WTC11 (cell line): ENCODE measurements around the gene VEGFB. TPM values are rescaled to one million over a fixed set of nuclear protein-coding genes. Genes with fewer than 3 reads are reported as not detected.

Experiments
- ATAC-seq: fragments of 200-7000 bp; cut with Tn5 transposase; 2 replicates; pipeline ENCODE4 v1.10.0; 2021; ENCODE audit warnings: mild to moderate bottlenecking, moderate library complexity
- CTCF ChIA-PET: fragments of 300-600 bp; sonication (Branson Sonifier 250); formaldehyde crosslinking; loops from one replicate; lab custom pipeline; 2021; ENCODE audit warnings: antibody characterized with exemption; lab: Charles Lee
- POLR2A ChIA-PET: fragments of 350-600 bp; sonication (Branson Sonifier 250); formaldehyde crosslinking; loops from one replicate; lab custom pipeline; 2021; ENCODE audit warnings: antibody characterized with exemption; lab: Charles Lee
- DNase-seq: peaks from one replicate; pipeline ENCODE4 v3.0.0; 2021; ENCODE audit warnings: low spot score
- H3K27ac Mint-ChIP-seq: 2 replicates; pipeline ENCODE4 v1.8.0; 2021; ENCODE audit warnings: mixed read lengths
- H3K27me3 Mint-ChIP-seq: 2 replicates; pipeline ENCODE4 v1.8.0; 2021; ENCODE audit warnings: low read depth, mild to moderate bottlenecking, moderate library complexity, mixed read lengths
- H3K36me3 Mint-ChIP-seq: 2 replicates; pipeline ENCODE4 v1.8.0; 2021; ENCODE audit warnings: mixed read lengths
- H3K4me1 Mint-ChIP-seq: 2 replicates; pipeline ENCODE4 v1.8.0; 2022; ENCODE audit warnings: mixed read lengths
- H3K4me3 Mint-ChIP-seq: 2 replicates; pipeline ENCODE4 v1.8.0; 2021; ENCODE audit warnings: mild to moderate bottlenecking, moderate library complexity, mixed read lengths
- H3K9me3 Mint-ChIP-seq: 2 replicates; pipeline ENCODE4 v1.8.0; 2021; ENCODE audit warnings: mixed read lengths
- ESRRA ChIP-seq: sonication (generic); formaldehyde crosslinking; IDR thresholded peaks from 2 replicates; pipeline ENCODE4 v1.8.1; 2022; ENCODE audit warnings: mild to moderate bottlenecking, missing genetic modification reagents, borderline replicate concordance
- FOXK1 ChIP-seq: sonication (generic); formaldehyde crosslinking; IDR thresholded peaks from 2 replicates; pipeline ENCODE4 v1.8.0; 2022; ENCODE audit warnings: mild to moderate bottlenecking, moderate library complexity, missing genetic modification reagents
- GABPB1 ChIP-seq: sonication (generic); formaldehyde crosslinking; IDR thresholded peaks from 2 replicates; pipeline ENCODE4 v1.8.1; 2023; ENCODE audit warnings: mild to moderate bottlenecking, missing genetic modification reagents
- JAZF1 ChIP-seq: fragments of 250-450 bp; sonication (Bioruptor Pico); IDR thresholded peaks from 2 replicates; pipeline ENCODE4 v1.9.0; 2021; ENCODE audit warnings: moderate library complexity, mild to moderate bottlenecking, inconsistent platforms
- TEAD1 ChIP-seq: sonication (generic); formaldehyde crosslinking; IDR thresholded peaks from 2 replicates; pipeline ENCODE4 v1.8.0; 2022; ENCODE audit warnings: mild to moderate bottlenecking, missing genetic modification reagents
- TEAD4 ChIP-seq: sonication (generic); formaldehyde crosslinking; IDR thresholded peaks from 2 replicates; pipeline ENCODE4 v1.8.0; 2022; ENCODE audit warnings: mild to moderate bottlenecking, missing genetic modification reagents
- ZBTB21 ChIP-seq: sonication (generic); formaldehyde crosslinking; IDR thresholded peaks from 2 replicates; pipeline ENCODE4 v1.8.1; 2023; ENCODE audit warnings: mild to moderate bottlenecking, missing genetic modification reagents, borderline replicate concordance
- ZNF671 ChIP-seq: fragments of 250-450 bp; sonication (Bioruptor Pico); IDR thresholded peaks from 2 replicates; pipeline ENCODE4 v1.8.0; 2021; ENCODE audit warnings: mild to moderate bottlenecking
- total RNA-seq: library from RNA; stranded (reverse); gene quantifications from 3 replicates; pipeline ENCODE4 v1.2.3, GENCODE V29; 2021
- TF ChIP-seq, protein P1 (sequence below): sonication (generic); formaldehyde crosslinking; IDR thresholded peaks from 2 replicates; pipeline ENCODE4 v1.8.1; 2023; ENCODE audit warnings: mild to moderate bottlenecking, missing genetic modification reagents, borderline replicate concordance
- TF ChIP-seq, protein P2 (sequence below): sonication (generic); formaldehyde crosslinking; conservative IDR thresholded peaks from 2 replicates; pipeline ENCODE4 v1.8.1; 2022; ENCODE audit warnings: mild to moderate bottlenecking, missing genetic modification reagents
- TF ChIP-seq, protein P3 (sequence below): fragments of 250-450 bp; sonication (Bioruptor Pico); IDR thresholded peaks from 2 replicates; pipeline ENCODE4 v1.9.0; 2021; ENCODE audit warnings: mild to moderate bottlenecking, borderline replicate concordance
- TF ChIP-seq, protein P4 (sequence below): sonication (generic); formaldehyde crosslinking; IDR thresholded peaks from 2 replicates; pipeline ENCODE4 v1.8.0; 2022; ENCODE audit warnings: missing genetic modification reagents
- TF ChIP-seq, protein P5 (sequence below): sonication (generic); formaldehyde crosslinking; conservative IDR thresholded peaks from 2 replicates; pipeline ENCODE4 v1.8.1; 2023; ENCODE audit warnings: mild to moderate bottlenecking, low read depth, missing genetic modification reagents, moderate library complexity

Gene VEGFB
- total RNA-seq, 1 experiment from 2014 or later: 51.7 TPM

DNA sequence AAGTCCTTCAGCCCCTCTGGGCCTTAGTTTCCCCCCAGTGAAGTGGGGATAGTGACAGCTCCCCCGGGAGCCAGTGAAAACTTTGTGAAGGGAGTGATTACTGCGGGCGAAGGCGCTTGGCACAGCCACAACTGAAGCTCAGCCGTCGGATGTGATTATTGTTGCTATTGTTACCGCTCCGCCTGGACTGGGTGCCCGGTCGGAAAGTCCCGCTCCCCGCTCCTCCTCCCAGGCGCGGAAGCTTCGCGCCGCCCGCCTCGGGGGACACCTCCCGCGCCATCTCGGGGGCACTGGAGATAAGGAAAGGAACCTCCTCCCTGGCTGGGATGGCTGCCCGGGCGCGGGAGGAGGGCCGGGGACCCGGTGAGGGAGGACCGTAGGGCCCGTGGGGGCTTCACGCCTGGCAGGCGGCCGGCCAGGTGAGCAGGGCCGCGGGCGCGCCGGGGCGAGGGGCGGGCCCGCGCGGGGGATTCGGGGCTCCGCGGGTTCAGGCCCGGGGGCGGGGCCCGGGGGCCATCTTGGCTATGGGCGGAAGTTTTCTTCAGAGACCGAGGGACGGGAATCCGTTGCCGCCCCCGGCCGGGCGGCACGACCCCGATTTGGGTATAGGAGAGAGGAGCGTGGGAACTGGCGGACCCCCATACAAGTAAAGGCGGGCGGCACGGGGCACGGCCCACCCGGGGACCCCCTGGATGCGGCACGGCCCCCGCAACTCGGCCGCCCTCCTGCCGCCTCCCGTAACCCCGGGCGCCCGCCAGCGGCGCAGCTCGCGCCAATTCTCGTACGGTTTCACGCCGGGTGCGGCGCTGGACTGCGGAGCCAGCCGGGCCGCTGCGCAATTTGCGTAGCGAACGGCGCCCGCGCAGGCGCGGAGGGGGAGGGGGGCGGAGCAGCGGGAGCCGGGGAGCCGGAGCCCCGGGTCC is 50.8 kb downstream of the VEGFB start, which contains the start of gene GPR137 (continued):
- TF ChIP-seq, protein P1, sequence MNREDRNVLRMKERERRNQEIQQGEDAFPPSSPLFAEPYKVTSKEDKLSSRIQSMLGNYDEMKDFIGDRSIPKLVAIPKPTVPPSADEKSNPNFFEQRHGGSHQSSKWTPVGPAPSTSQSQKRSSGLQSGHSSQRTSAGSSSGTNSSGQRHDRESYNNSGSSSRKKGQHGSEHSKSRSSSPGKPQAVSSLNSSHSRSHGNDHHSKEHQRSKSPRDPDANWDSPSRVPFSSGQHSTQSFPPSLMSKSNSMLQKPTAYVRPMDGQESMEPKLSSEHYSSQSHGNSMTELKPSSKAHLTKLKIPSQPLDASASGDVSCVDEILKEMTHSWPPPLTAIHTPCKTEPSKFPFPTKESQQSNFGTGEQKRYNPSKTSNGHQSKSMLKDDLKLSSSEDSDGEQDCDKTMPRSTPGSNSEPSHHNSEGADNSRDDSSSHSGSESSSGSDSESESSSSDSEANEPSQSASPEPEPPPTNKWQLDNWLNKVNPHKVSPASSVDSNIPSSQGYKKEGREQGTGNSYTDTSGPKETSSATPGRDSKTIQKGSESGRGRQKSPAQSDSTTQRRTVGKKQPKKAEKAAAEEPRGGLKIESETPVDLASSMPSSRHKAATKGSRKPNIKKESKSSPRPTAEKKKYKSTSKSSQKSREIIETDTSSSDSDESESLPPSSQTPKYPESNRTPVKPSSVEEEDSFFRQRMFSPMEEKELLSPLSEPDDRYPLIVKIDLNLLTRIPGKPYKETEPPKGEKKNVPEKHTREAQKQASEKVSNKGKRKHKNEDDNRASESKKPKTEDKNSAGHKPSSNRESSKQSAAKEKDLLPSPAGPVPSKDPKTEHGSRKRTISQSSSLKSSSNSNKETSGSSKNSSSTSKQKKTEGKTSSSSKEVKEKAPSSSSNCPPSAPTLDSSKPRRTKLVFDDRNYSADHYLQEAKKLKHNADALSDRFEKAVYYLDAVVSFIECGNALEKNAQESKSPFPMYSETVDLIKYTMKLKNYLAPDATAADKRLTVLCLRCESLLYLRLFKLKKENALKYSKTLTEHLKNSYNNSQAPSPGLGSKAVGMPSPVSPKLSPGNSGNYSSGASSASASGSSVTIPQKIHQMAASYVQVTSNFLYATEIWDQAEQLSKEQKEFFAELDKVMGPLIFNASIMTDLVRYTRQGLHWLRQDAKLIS (CRISPR knock-in tag): no peak
- TF ChIP-seq ESRRA (CRISPR knock-in tag): no peak
- TF ChIP-seq, all 79 proteins: peak for 3

DNA sequence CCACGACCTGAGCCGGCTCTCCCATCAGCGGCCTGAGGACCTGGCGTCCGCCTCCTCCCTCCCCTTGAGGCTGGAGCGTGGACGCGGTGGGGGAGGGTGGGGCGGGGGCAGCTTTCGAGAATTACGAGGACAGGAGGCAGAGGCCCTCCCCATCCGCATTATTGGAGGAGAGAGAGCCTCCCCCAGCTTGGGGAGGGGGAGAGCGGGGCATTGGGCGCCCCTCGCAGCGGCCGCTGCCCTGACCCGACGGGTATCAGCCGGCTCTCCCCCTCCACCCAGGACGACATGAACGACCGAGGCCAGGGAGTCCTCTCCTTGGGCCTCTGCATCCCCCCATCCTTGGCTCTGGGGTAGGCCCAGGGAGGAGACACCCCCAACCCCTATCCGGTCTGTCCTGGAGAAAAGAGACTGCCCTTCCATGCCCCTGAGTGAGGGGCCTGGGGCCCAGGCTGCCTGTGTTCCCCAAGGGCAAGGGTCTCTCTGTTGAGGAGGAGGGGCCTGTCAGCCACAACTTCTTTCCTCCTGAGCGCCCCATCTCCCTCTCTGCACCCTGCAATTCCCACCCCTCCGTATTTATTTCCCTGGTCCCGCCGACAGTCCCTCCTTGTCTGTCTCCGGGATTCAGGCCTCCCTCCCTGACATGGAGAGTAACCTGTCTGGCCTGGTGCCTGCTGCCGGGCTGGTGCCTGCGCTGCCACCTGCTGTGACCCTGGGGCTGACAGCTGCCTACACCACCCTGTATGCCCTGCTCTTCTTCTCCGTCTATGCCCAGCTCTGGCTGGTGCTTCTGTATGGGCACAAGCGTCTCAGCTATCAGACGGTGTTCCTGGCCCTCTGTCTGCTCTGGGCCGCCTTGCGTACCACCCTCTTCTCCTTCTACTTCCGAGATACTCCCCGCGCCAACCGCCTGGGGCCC is 51.8 kb downstream of the VEGFB start:
- TF ChIP-seq FOXK1 (CRISPR knock-in tag) (no peak), GABPB1 (CRISPR knock-in tag) (no peak), TEAD1 (CRISPR knock-in tag) (no peak), ZBTB21 (no peak), ZNF671 (CRISPR knock-in tag) (no peak)
- TF ChIP-seq, protein P2, sequence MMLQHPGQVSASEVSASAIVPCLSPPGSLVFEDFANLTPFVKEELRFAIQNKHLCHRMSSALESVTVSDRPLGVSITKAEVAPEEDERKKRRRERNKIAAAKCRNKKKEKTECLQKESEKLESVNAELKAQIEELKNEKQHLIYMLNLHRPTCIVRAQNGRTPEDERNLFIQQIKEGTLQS: no peak
- TF ChIP-seq, protein P3, sequence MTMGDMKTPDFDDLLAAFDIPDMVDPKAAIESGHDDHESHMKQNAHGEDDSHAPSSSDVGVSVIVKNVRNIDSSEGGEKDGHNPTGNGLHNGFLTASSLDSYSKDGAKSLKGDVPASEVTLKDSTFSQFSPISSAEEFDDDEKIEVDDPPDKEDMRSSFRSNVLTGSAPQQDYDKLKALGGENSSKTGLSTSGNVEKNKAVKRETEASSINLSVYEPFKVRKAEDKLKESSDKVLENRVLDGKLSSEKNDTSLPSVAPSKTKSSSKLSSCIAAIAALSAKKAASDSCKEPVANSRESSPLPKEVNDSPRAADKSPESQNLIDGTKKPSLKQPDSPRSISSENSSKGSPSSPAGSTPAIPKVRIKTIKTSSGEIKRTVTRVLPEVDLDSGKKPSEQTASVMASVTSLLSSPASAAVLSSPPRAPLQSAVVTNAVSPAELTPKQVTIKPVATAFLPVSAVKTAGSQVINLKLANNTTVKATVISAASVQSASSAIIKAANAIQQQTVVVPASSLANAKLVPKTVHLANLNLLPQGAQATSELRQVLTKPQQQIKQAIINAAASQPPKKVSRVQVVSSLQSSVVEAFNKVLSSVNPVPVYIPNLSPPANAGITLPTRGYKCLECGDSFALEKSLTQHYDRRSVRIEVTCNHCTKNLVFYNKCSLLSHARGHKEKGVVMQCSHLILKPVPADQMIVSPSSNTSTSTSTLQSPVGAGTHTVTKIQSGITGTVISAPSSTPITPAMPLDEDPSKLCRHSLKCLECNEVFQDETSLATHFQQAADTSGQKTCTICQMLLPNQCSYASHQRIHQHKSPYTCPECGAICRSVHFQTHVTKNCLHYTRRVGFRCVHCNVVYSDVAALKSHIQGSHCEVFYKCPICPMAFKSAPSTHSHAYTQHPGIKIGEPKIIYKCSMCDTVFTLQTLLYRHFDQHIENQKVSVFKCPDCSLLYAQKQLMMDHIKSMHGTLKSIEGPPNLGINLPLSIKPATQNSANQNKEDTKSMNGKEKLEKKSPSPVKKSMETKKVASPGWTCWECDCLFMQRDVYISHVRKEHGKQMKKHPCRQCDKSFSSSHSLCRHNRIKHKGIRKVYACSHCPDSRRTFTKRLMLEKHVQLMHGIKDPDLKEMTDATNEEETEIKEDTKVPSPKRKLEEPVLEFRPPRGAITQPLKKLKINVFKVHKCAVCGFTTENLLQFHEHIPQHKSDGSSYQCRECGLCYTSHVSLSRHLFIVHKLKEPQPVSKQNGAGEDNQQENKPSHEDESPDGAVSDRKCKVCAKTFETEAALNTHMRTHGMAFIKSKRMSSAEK (CRISPR knock-in tag): no peak
- TF ChIP-seq, all 79 proteins: peak for 0
- Mint-ChIP-seq H3K27me3 (peaks cover 27% of the 10 kb centered on the region), H3K9me3 (no peaks in the 10 kb centered on the region), H3K4me3 (peak overlapping the region; percentile 76), H3K27ac (no peak overlapping the region; the same call in 1 of the 2 replicates), H3K4me1 (peaks cover 12% of the 10 kb centered on the region), H3K36me3 (peaks cover 11% of the 10 kb centered on the region)
- no peak for DNase-seq
- ChIA-PET POLR2A (interaction anchor here (2.3 kb wide), 1 partner anchor 16 kb away, joined by 7 read pairs; no protein-coding TSS in a partner anchor), CTCF (interaction anchor here (0.9 to 12.5 kb wide), 4 partner anchors 15 to 69 kb away, joined by 4 to 151 read pairs (median 16); partner anchors contain the start of genes ESRRA, PRDX5 and TRMT112)
- no peak for ATAC-seq

DNA sequence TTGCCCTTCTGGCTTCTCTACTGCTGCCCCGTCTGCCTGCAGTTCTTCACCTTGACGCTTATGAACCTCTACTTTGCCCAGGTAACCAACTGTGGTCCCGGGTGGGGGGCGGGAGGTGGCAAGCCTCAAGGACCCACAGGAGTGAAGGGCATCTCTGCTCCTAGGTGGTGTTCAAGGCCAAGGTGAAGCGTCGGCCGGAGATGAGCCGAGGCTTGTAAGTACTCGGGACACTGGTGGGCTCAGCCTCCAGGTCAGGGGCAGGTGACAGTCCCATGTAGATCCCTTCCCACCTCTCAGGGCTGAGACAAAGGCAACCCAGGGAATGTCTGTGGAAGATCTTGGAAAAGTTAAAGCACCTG is 52.4 kb downstream of the VEGFB start:
- Mint-ChIP-seq H3K4me1 (peaks cover 12% of the 10 kb centered on the region), H3K4me3 (peak overlapping the region; percentile 76), H3K27ac (no peak overlapping the region; the same call in 1 of the 2 replicates), H3K9me3 (no peaks in the 10 kb centered on the region), H3K36me3 (peaks cover 6% of the 10 kb centered on the region), H3K27me3 (peaks cover 29% of the 10 kb centered on the region)
- POLR2A ChIA-PET: no interaction called here
- CTCF ChIA-PET: interaction anchor here (12.5 kb wide), 1 partner anchor 16 kb away, joined by 151 read pairs; the partner anchor contains the start of gene ESRRA
- DNase-seq (no peak), ATAC-seq (no peak)
- TF ChIP-seq JAZF1 (no peak), ZBTB21 (no peak), TEAD4 (CRISPR knock-in tag) (no peak), ESRRA (CRISPR knock-in tag) (no peak)
- TF ChIP-seq, protein P4, sequence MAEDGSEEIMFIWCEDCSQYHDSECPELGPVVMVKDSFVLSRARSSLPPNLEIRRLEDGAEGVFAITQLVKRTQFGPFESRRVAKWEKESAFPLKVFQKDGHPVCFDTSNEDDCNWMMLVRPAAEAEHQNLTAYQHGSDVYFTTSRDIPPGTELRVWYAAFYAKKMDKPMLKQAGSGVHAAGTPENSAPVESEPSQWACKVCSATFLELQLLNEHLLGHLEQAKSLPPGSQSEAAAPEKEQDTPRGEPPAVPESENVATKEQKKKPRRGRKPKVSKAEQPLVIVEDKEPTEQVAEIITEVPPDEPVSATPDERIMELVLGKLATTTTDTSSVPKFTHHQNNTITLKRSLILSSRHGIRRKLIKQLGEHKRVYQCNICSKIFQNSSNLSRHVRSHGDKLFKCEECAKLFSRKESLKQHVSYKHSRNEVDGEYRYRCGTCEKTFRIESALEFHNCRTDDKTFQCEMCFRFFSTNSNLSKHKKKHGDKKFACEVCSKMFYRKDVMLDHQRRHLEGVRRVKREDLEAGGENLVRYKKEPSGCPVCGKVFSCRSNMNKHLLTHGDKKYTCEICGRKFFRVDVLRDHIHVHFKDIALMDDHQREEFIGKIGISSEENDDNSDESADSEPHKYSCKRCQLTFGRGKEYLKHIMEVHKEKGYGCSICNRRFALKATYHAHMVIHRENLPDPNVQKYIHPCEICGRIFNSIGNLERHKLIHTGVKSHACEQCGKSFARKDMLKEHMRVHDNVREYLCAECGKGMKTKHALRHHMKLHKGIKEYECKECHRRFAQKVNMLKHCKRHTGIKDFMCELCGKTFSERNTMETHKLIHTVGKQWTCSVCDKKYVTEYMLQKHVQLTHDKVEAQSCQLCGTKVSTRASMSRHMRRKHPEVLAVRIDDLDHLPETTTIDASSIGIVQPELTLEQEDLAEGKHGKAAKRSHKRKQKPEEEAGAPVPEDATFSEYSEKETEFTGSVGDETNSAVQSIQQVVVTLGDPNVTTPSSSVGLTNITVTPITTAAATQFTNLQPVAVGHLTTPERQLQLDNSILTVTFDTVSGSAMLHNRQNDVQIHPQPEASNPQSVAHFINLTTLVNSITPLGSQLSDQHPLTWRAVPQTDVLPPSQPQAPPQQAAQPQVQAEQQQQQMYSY (CRISPR knock-in tag): no peak
- TF ChIP-seq, protein P5, sequence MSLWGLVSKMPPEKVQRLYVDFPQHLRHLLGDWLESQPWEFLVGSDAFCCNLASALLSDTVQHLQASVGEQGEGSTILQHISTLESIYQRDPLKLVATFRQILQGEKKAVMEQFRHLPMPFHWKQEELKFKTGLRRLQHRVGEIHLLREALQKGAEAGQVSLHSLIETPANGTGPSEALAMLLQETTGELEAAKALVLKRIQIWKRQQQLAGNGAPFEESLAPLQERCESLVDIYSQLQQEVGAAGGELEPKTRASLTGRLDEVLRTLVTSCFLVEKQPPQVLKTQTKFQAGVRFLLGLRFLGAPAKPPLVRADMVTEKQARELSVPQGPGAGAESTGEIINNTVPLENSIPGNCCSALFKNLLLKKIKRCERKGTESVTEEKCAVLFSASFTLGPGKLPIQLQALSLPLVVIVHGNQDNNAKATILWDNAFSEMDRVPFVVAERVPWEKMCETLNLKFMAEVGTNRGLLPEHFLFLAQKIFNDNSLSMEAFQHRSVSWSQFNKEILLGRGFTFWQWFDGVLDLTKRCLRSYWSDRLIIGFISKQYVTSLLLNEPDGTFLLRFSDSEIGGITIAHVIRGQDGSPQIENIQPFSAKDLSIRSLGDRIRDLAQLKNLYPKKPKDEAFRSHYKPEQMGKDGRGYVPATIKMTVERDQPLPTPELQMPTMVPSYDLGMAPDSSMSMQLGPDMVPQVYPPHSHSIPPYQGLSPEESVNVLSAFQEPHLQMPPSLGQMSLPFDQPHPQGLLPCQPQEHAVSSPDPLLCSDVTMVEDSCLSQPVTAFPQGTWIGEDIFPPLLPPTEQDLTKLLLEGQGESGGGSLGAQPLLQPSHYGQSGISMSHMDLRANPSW (CRISPR knock-in tag): no peak
